Measurements from ENCODE around the gene GRK1. TPM values are rescaled to one million over a fixed set of nuclear protein-coding genes. Genes with fewer than 3 reads are reported as not detected.

GRK1 gene
- total and polyA plus RNA-seq, 2 experiments from 2014 or later, result not detected

DNA sequence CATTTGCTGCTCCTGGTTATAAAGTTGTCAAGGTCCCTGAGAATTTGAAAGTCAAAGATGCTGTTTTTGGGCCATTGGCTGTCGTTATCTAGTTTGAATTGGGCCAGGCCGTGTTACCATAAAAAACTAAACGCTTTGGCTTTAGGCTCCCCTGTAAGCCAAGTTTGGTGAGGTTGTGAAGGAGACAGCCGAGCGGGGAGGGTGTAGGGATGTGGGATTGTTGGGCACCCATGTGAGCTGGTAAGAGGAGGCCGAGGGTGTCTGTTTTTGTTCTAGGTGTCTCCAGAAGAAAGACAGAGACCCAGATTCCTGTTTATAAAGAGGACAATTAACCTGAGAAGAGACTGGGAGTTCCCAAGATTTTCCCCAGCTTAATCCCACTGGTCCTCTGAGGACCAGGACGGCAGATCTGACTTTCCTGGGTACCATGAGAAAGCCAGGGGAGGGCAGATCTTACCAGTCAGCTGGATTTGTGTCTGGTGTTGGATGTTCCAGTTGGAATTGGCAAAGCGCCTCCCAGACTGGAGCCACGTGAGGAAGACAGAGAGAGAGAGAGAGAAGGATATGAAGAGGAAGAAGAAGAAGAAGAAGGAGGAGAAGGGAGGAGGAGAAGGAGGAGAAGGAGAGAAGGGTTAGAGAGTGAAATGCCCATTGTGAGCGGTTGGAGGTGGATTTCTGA, 117.1 kb downstream of the GRK1 start:
- Histone ChIP-seq H3K4me3 (no peak overlapping the region), H3K9me2 (ENCODE audit: insufficient read depth) (no peaks in the 10 kb centered on the region), H3F3A (replicated peaks; ENCODE audit: low read depth) (no peaks in the 10 kb centered on the region), H3K4me1 (ENCODE audit: insufficient read depth) (no peaks in the 10 kb centered on the region), H3K27me3 (ENCODE audit: insufficient read depth) (no peaks in the 10 kb centered on the region), H4K20me1 (replicated peaks; ENCODE audit: insufficient read depth) (no peaks in the 10 kb centered on the region), H3K36me3 (ENCODE audit: insufficient read depth) (no peaks in the 10 kb centered on the region), H2AFZ (no peak overlapping the region), H3K4me2 (no peak overlapping the region), H3K79me2 (replicated peaks; ENCODE audit: insufficient read depth) (no peaks in the 10 kb centered on the region), H3K27ac (ENCODE audit: low read depth) (no peak overlapping the region)
- Mint-ChIP-seq H3K27ac (no peak overlapping the region), H3K4me3 (no peak overlapping the region), H3K4me1 (peaks cover 9% of the 10 kb centered on the region; the same call in 2 of the 3 replicates), H3K36me3 (ENCODE audit: low read depth) (peaks cover 19% of the 10 kb centered on the region), H3K27me3 (ENCODE audit: insufficient read depth, low read depth, poor library complexity) (peaks cover 10% of the 10 kb centered on the region), H3K9me3 (peaks cover 21% of the 10 kb centered on the region)
- DNase-seq (ENCODE audit: low spot score) (no peak), ATAC-seq (no peak)
- no peak for TF ChIP-seq ZNF114 (CRISPR knock-in tag; IDR thresholded peaks at IDR 0.05)
- TF ChIP-seq ZNF331 (CRISPR knock-in tag; IDR thresholded peaks at IDR 0.05; ENCODE audit: low read depth), result no peak
- TF ChIP-seq, protein P1, sequence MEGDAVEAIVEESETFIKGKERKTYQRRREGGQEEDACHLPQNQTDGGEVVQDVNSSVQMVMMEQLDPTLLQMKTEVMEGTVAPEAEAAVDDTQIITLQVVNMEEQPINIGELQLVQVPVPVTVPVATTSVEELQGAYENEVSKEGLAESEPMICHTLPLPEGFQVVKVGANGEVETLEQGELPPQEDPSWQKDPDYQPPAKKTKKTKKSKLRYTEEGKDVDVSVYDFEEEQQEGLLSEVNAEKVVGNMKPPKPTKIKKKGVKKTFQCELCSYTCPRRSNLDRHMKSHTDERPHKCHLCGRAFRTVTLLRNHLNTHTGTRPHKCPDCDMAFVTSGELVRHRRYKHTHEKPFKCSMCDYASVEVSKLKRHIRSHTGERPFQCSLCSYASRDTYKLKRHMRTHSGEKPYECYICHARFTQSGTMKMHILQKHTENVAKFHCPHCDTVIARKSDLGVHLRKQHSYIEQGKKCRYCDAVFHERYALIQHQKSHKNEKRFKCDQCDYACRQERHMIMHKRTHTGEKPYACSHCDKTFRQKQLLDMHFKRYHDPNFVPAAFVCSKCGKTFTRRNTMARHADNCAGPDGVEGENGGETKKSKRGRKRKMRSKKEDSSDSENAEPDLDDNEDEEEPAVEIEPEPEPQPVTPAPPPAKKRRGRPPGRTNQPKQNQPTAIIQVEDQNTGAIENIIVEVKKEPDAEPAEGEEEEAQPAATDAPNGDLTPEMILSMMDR (conservative IDR thresholded peaks at IDR 0.05; ENCODE audit: low read depth in 2 of 2), result no peak
- no peak for TF ChIP-seq EZH2 (IDR thresholded peaks at IDR 0.05; ENCODE audit: low read depth, unreplicated experiment)

DNA sequence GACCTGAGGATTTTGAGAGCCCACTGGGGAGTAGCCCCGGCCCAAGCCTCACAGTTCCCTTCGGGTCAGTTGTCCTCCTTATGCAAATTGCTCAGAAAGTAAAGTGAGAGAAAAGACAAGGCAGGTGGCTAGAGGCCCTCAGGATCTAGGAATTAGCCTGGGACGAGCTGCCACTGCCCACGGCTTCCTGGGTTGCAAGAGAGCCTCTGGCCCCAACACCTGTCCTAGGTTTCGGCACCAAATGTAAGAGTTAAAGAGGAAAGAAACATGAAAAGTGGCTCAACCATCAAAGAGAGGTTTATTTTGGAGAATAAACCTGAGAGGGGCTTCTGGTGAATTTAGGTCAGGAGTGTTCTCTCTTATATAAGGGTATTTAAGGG, 117.6 kb downstream of the GRK1 start:
- H3K36me3 ChIP-seq (ENCODE audit: insufficient read depth), result no peaks in the 10 kb centered on the region
- Mint-ChIP-seq H3K27ac (no peak overlapping the region), H3K4me1 (peaks cover 9% of the 10 kb centered on the region; the same call in 2 of the 3 replicates), H3K9me3 (peaks cover 21% of the 10 kb centered on the region), H3K4me3 (no peak overlapping the region), H3K27me3 (ENCODE audit: insufficient read depth, low read depth, poor library complexity) (peaks cover 13% of the 10 kb centered on the region), H3K36me3 (ENCODE audit: low read depth) (peaks cover 19% of the 10 kb centered on the region)
- no peaks in the 10 kb centered on the region for H3K27me3 ChIP-seq (ENCODE audit: insufficient read depth)
- no peaks in the 10 kb centered on the region for H3K4me1 ChIP-seq (ENCODE audit: insufficient read depth)
- H3K4me3 ChIP-seq, result no peak overlapping the region
- H3F3A ChIP-seq (replicated peaks; ENCODE audit: low read depth), result no peaks in the 10 kb centered on the region
- H4K20me1 ChIP-seq (replicated peaks; ENCODE audit: insufficient read depth), result no peaks in the 10 kb centered on the region
- no peaks in the 10 kb centered on the region for H3K79me2 ChIP-seq (replicated peaks; ENCODE audit: insufficient read depth)
- ATAC-seq, result no peak
- H3K27ac ChIP-seq (ENCODE audit: low read depth), result no peak overlapping the region
- no peak for DNase-seq (ENCODE audit: low spot score)
- no peak overlapping the region for H2AFZ ChIP-seq
- no peaks in the 10 kb centered on the region for H3K9me2 ChIP-seq (ENCODE audit: insufficient read depth)
- no peak overlapping the region for H3K4me2 ChIP-seq
- TF ChIP-seq, protein P2, sequence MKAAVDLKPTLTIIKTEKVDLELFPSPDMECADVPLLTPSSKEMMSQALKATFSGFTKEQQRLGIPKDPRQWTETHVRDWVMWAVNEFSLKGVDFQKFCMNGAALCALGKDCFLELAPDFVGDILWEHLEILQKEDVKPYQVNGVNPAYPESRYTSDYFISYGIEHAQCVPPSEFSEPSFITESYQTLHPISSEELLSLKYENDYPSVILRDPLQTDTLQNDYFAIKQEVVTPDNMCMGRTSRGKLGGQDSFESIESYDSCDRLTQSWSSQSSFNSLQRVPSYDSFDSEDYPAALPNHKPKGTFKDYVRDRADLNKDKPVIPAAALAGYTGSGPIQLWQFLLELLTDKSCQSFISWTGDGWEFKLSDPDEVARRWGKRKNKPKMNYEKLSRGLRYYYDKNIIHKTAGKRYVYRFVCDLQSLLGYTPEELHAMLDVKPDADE (IDR thresholded peaks at IDR 0.05), result no peak
- no peak for TF ChIP-seq CREB1 (CRISPR knock-in tag; IDR thresholded peaks at IDR 0.05; ENCODE audit: low read depth)

Data from GM23338 (cell line).